Right ventricle myocardium inferior (tissue), 1 donor: ENCODE results near the gene IFIT1. TPM values are rescaled to one million over a fixed set of nuclear protein-coding genes. Genes with fewer than 3 reads are reported as not detected.

Experiments
- ATAC-seq: fragments of 200-7000 bp; cut with Tn5 transposase; one replicate; pipeline ENCODE4 v1.9.1; 2020; ENCODE audit warnings: mild to moderate bottlenecking, moderate library complexity
- DNase-seq: peaks from one replicate; pipeline ENCODE4 v3.0.0; 2021; ENCODE audit errors: missing footprints
- intact Hi-C: fragments of 100-400 bp; cut with DNase I; formaldehyde crosslinking; loops from one replicate; pipeline ENCODE4 v1.11.0; 2022
- total RNA-seq: library from RNA; stranded (reverse); fragmentation: NEBNext Ultra II Directional; extraction: Animal tissue kit (Norgen Biotek cat#: 25700); gene quantifications from one replicate; pipeline ENCODE4 v1.2.1, GENCODE V29; 2021
- donor health status: DM: no; HTN: yes; CAD: no; lungs with severe emphysema.

IFIT1 gene
- total RNA-seq, 1 donor from 2014 or later = 36.0 TPM

DNA sequence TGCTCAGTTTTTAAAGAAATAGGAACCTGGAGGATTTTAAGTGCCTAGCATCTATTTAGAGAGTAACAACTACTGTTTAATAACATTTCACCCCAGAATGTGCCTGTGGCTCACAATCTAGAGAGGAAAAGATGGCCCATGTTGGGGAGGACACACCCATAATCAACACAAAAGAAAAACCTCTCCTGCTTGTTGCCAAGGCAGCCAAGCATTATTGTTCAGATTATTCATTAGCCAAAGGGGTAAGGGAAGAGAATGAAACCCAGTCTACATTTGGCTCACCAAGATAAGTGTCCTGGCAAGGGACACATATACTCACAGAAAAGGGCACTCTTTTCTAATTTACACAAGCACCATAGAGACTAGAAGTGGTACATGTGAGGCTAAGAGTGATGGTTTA lies 32.3 kb upstream of the IFIT1 start:
- intact Hi-C loops = no loop called here
- ATAC-seq = no peak
- DNase-seq = no peak

DNA sequence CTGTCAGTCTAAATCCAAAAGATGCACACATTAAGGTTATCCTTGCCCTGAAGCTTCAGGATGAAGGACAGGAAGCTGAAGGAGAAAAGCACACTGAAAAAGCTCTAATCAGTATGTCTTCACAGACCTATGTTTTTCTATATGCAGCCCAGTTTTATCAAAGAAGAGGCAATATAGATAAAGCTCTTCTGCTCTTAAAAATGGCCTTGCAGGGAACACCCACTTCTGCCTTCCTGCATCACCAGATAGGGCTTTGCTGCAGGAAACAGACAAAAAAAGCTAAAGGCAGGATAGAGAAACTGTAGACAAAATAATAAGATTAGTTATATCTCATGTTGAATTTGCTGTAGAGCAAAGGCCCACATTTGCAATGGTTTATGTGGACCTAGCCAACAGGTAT lies 29.5 kb upstream of the IFIT1 start:
- ATAC-seq = no peak
- intact Hi-C loops = no loop called here
- DNase-seq = no peak

DNA sequence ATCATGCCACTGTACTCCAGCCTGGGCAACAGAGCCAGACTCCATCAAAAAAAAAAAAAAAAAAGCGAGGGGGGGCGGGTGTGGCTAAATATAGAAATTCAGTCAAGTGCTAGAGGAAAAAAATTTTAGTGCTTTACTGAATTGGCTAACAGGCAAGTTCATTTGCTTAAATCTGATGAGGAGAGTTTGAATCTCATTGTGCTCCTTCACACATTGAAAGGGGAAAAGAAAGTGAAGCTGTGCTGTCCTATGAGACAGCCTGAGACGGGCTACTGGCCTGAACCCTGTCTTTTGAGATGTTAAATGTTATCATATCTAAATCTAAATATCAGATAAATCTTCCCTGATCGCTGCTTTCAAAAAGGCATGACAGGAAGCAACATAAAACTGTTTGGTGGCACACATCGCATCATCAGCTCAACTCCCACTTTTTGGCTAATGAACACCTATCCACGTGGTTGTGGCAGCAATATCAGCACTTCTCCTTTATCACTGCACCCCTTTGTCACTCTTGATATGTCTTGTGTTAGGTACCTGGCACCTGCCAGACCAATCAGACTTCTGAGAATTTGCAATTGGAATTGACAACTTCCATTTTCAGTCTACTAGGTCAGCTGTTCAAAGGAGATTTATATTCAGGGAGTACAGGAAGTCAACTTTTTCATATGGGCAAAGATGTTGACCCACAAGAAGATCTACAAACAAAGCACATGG lies 28.5 kb upstream of the IFIT1 start:
- ATAC-seq (no peak), DNase-seq (no peak)
- intact Hi-C loops = no loop called here

DNA sequence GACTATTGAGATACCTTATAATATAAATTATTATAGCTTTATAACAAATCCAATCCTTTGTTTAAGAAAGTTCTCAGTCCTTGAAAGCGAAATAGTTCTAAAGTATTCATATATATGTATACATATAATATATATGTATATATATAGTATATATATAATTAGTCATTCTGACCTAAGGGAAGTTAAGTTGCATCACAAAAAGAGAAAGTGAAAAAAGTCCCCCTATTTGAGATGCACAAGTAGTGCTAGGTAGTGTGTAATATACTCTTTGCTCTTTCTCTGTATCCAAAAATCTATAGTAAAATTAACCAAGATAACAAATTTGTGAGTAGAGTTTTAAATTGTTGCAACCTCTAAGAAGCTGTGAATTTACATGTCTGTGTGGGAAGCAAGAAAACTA lies 27.9 kb upstream of the IFIT1 start:
- ATAC-seq (no peak), DNase-seq (no peak)
- intact Hi-C loops = no loop called here

DNA sequence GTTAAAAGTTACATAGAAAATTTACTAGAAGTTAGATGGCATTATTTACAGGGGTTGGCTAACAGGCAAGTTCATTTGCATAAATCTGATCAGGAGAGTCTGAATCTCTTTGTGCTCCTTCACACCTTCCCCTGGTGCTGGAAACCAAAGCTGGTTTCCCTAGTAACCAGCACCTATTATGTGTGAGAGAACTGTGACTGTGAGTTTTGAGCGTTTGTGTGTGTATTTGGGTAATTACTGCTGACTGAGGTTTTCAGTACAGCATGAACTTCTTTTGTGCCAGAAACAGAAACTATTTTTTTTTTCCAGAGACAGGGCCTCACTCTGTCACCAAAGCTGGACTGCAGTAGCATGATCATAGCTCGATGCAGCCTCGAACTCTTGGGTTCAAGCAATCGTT lies 24.9 kb upstream of the IFIT1 start:
- intact Hi-C loops = loop anchor here (5.0 kb wide), 1 partner anchor 65 kb away; the partner anchor contains the start of gene IFIT2
- DNase-seq (no peak), ATAC-seq (peak; percentile 32)

DNA sequence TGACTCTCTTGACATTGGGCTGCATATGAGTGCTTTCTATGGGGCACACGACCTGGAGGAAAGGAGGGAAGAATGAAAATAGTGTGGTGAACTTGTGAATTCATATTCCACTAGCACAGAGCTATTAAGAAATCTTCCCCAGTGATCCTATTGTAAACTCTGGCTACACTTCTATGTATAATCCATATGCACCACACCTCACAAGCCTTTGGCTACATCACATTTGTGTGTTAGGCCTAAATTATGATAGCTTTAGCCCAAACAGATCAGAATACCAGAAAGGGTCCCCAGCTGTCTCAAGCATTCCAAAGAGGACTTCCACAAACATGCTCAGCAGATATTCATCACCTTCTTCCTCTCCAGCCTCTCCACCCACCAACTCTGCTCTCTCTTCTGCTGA lies 24.3 kb upstream of the IFIT1 start:
- ATAC-seq (no peak), DNase-seq (no peak)
- intact Hi-C loops = loop anchor here (5.0 kb wide), 1 partner anchor 66 kb away; the partner anchor contains the start of gene IFIT2

DNA sequence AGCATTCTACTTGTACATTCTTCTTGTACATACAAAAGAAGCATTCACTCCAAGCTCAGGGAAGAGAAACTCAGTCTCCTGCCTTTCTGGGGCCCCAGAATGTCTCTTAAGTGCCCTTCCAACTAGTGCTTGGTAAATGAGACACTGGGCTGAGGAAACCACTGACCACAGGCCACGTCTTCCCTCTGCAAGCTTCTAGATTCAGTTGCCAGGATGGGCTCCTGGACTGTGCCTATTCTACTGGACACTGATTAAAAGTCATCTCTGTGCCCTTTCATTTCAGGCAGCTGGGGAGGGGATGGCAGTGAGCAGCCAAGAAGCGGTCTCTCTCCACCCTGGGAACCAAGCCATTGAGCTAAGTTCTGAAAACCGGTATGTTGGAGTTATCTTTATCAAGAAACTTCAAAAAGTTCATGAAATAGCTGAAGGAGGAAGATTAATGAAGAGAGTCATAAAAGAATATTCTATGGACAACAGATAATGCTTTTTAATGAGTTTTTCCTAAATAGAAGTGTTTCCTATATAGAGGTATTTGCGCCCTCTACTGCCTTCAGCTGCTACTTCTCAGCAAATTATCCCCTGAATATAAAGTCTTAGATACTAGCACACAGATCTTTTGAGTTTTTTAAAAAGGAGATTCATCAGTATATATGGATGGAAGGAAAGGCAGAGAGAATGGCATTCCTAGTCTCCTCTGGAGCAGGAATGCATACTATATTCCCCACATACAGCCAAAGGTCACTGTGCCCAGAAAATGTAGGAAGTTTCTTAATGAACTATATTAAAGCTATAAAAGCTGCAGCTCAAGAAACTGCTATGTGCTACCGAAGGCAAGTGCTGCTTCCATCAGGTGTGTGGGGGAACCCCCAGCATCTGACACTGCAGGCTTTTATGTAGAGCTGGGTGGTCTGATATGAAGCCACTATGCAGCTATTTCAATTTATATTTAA lies 23.0 kb upstream of the IFIT1 start:
- ATAC-seq = no peak
- intact Hi-C loops = loop anchor here (5.0 kb wide), 2 partner anchors 42 to 67 kb away; partner anchors contain the start of genes IFIT2 and IFIT3
- no peak for DNase-seq

DNA sequence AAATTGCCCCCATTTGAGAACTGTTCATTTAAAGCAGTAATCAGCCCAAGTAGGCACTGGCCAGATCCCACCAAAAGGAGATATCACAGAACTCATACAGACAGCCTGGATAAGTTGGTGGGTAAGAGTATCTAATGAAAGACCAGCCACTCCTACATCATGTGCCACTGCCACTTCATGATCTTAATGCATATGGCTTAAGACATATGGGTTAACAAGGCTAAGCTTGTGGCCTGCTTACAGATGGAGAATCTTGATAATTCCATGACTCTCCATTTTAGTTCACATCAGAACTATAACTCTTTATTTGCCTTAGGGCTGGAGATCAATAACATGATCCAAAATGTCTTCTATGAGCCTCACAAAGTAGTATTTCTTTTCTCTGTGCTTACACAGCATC lies 21.3 kb upstream of the IFIT1 start:
- intact Hi-C loops = loop anchor here (5.0 kb wide), 1 partner anchor 44 kb away; the partner anchor contains the start of gene IFIT3
- no peak for ATAC-seq
- DNase-seq = no peak

DNA sequence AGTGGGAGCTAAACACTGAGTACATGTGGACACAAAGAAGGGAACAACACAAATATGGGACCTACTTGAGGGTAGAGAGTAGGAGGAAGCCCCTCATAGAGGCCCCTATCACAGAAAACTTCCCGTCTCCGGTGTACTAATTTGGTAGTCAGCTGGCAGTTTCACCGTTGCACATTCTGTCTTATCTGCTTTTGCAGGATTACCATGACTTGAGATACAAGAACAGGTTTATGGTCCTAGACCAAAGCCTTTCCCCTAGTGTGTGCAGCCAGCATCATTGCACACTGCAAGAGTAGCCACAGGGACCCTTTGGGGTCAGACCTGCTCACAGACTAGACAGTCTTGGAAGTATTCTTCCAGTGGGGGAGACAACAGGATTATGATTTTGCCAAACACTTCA lies 20.4 kb upstream of the IFIT1 start:
- intact Hi-C loops = loop anchor here (5.0 kb wide), 1 partner anchor 45 kb away; the partner anchor contains the start of gene IFIT3
- ATAC-seq (no peak), DNase-seq (no peak)

DNA sequence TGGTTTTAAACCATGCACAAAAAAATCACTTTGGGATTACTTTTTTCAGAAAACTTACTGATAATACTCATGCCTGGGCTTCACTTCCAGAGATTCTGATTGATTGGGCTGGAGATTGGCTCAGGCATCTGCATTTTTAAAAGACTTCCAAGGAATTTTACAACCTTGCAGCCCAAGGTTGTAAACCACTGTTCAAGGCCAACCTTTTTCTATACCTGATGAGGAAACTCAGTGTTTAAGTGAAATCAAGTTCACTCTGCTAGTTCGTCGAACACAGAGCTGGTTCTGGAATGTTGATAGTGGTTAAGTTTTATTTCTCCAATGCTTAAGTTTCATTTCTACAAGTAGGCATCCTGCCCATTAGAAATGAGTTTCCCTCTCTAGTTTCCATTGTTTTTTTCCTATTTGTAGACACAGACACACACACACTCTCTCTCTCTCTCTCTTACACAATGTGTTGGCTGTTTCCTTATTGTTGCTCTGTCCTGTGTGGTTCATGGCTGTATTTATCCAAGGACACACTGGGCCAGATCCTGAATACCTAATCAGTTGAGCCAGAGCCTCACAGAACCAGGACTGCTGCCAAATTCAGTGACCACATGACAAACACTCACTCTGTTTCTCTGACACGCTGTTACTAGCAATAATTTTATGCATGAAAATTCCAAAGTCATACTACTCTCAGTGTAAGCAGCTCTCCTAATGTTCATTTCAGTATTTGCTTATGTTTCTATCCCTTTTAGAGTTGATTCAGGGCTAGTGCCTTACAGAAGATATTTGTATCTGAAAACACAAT lies 18.3 kb upstream of the IFIT1 start:
- ATAC-seq (peak; percentile 97), DNase-seq (peak; percentile 75)
- intact Hi-C loops = loop anchor here (5.0 kb wide), 1 partner anchor 47 kb away; the partner anchor contains the start of gene IFIT3

DNA sequence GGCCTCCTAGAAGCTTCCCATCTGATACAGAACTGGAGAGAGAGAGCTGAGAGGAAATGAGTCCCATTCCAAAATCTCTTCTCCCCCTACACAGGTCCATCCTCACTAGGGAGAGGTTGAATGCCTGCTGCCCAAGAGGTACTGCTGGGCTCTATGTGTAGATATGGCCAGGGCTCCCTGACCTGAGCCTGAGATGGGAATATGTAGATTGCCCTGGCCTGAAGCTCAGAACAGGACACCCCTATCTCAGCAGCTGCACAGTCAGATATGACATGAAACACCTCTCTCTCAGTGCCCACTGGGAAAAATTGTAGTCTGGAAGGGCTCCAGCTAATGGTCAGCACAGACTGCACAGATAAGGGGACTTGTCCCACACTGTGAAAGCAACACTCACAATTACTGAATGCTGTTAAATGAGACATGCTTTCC lies 17.7 kb upstream of the IFIT1 start:
- intact Hi-C loops = loop anchor here (5.0 kb wide), 1 partner anchor 47 kb away; the partner anchor contains the start of gene IFIT3
- DNase-seq (no peak), ATAC-seq (peak; percentile 50)

DNA sequence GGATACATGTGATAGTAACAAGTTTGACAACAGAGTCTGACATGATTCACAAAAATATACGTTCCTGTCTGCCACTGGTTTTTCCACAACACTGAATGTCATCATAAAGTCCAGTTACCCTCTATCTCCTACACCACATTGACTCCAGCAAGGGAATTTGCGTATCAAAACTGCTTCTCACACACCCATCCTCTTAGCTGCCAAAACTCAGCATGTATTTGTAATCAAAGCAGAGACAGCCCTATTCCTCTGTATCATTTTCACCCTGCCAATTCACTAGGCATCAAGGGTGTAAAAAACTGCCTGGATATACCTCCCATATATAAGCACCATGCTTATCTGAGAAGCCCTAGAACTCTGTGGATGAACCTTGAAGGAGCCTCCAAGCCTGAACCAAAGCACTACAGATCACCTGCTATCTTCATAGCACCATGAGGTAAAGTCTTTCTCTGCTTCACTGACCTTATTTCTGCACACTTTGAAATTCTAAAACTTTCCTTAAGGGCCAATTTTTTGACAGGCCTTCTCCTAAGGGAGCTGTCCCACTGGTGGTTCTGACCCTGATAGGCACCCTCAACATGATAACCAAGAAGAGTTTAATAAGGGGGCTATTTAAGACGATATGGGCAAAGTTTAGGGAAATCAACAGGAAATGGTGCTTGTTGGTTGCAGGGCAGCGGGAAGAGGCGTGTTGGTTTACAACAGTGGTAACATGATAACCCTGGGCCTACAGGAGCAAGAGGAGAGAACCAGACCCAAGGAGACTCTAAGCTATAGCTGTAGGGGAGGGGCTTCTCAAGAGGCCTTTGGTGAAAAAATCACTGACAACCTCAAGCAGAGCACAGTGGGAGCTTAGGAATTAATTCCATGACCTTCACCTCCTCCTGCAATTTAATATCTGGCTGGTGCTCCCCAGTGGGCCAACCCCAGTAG lies 14.5 kb upstream of the IFIT1 start, which contains the start of gene IFIT1B:
Gene IFIT1B (plus strand): TSS at position 352 of the 933 bp plus-strand sequence. CDS start 80 bp downstream, at position 432.
- ATAC-seq (no peak), DNase-seq (no peak)
- intact Hi-C loops = no loop called here

DNA sequence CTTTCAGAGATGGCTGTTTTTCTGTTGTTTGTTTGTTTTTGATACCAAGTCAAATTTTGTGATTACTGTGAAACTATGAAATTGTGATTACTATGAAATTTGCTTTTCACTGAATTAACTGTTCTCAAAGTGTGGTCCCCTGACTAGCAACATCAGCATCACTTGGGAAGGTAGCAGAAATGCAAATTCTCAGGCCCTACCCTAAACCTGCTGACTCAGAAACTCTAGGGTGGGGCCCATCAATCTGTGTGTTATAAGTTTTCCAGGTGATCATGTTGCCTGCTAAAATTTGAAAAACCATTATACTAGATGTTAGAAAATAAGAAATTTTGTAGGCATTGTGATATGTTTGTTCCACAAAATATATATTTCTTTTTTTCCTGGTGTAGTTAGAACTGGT lies 13.3 kb upstream of the IFIT1 start:
- intact Hi-C loops = no loop called here
- no peak for ATAC-seq
- no peak for DNase-seq

DNA sequence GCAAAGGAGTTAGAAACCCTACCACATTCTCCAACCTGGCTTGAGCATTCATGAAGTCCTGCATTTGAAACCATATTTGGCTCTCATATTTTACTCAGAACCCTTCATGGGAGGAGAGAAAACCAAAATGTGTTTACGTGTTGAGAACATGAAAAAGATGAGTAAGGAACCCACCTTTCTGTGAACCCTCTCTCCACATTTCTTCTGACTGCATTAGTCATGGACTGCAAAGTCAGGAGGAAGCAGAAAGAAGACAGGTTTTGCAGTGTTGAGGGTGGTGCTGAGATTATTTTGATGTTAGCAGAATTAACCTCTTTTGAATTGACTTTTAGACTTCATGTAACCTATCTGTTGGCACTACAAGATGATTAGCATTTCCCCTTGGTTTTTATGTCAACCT lies 9.7 kb upstream of the IFIT1 start:
- ATAC-seq = no peak
- intact Hi-C loops = no loop called here
- no peak for DNase-seq

DNA sequence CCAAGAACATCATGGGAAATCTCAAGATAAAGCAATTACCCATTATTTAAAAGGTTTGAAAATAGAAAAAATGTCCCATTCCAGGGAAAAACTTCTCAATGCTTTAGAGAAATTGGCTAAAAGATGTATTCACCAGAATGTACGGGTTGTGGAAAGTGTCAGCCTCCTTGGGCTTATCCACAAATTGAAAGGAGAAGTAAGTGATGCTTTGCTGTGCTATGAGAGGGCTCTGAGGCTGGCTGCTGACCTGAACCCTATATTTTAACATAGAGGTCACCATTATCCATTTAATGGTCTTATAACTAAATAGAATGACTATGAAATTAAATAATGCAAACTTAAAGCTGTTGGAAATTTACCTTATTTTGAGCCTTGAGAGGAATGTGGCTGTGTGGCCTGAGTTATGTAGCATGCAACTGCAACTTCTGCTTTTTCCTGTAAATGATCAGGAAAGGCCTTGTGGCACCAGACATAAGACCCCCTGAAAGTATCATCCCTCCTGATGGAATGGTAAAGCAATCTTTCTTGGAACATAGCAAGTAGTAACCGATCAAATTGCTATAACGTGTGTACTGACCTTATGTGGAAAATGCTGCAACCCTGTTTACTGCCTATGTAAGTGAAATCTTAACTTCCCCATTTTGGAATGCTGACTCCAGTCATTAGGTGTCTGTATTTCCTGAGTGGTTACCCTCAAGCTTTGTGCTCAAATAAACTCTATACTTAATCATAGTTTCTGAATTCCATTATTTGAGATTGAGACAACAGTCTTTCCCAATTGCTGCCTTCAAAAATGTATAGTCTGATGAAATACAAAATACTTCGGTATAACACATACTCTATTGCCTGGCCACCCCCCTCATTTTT lies 7.7 kb upstream of the IFIT1 start:
- intact Hi-C loops = no loop called here
- ATAC-seq = peak; percentile 67
- no peak for DNase-seq

DNA sequence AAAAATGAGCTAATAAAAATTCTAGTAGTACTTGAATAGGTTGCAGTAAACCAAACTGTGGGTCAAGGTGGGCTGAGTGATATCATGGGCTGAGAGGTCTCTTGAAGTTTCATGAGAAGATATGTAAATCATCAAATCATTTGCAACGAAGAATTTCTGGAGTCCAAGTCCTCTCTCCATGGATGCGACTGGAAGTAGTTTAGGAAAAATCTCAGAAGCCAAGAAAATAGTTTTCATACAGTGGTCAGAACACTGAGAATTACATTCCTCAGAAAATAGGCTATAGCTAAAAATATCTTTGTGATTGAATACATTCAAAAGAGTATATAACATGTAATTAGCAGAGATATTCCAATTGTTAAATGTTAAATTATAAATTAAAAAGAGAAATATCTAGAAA lies 3.6 kb upstream of the IFIT1 start:
- ATAC-seq = no peak
- intact Hi-C loops = no loop called here
- DNase-seq = no peak

DNA sequence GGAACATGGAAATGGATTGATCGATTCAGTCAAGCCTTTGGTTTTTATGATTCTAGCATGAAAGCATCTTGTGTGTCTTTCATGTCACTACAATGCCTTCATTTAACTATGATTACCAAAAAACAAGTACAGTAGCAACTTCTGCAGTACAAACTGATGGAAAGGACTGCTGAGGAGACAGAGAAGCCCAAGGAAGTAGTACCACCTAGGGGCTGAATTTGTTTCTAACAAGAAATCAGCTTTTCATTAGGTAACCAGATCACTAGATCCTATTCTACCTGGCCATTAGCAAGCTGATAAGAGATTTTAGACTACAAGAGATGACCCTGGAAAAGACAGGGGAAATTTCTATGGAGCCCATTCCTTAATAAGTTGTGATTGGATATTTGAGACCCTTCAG lies 3.2 kb upstream of the IFIT1 start:
- DNase-seq (no peak), ATAC-seq (no peak)
- intact Hi-C loops = no loop called here
